Keratinocyte (primary cell): Measurements from ENCODE around the gene FKBP11. TPM values are rescaled to one million over a fixed set of nuclear protein-coding genes. Genes with fewer than 3 reads are reported as not detected.

ENCODE experiments used
- DNase-seq: peaks from one replicate; pipeline ENCODE4 v3.0.0-alpha.2; 2011; ENCODE audit warnings: low read depth, missing footprints, low spot score
- FAIRE-seq: peaks from 2 replicates; lab custom pipeline; 2011; peaks lifted over from hg19 to GRCh38; lab: Jason Lieb, UNC
- H2AFZ ChIP-seq: 2 replicates; pipeline ENCODE4 v1.6.0; 2012; ENCODE audit warnings: low read length, control low read depth, inconsistent platforms; ENCODE audit not compliant: control insufficient read depth
- H3K27ac ChIP-seq: 2 replicates; pipeline ENCODE4 v1.5.1; 2011; ENCODE audit warnings: low read length; ENCODE audit not compliant: control insufficient read depth, insufficient read depth
- H3K27me3 ChIP-seq: 3 replicates; pipeline ENCODE4 v1.6.0; 2011; ENCODE audit warnings: low read length; ENCODE audit not compliant: control insufficient read depth, insufficient read depth; ENCODE audit errors: extremely low read depth
- H3K36me3 ChIP-seq, 2 experiments: 2 replicates in 1 of 2; 3 replicates in 1 of 2; pipeline ENCODE4 v1.5.1; 2011; ENCODE audit warnings: low read length in 2 of 2, mild to moderate bottlenecking in 1 of 2; ENCODE audit not compliant: control insufficient read depth in 2 of 2, insufficient read depth in 2 of 2; ENCODE audit errors: extremely low read depth in 1 of 2
- H3K4me1 ChIP-seq: 3 replicates; pipeline ENCODE4 v1.5.1; 2011; ENCODE audit warnings: low read length; ENCODE audit not compliant: control insufficient read depth, insufficient read depth; ENCODE audit errors: extremely low read depth
- H3K4me2 ChIP-seq: 3 replicates; pipeline ENCODE4 v1.6.0; 2011; ENCODE audit warnings: low read depth, low read length; ENCODE audit not compliant: control insufficient read depth, insufficient read depth; ENCODE audit errors: extremely low read depth
- H3K4me3 ChIP-seq, 3 experiments: fragments of 200-600 bp in 1 of 3; sonication (generic) in 1 of 3; 2 replicates in 2 of 3; 3 replicates in 1 of 3; pipeline ENCODE4 v1.5.1; 2011 to 2016; ENCODE audit warnings: low read length in 3 of 3, mild to moderate bottlenecking in 3 of 3, control low read depth in 2 of 3, inconsistent platforms in 1 of 3, low read depth in 1 of 3, mixed read lengths in 1 of 3, mixed run types in 1 of 3, moderate library complexity in 1 of 3; ENCODE audit not compliant: control insufficient read depth in 2 of 3, insufficient read depth in 2 of 3; ENCODE audit errors: extremely low read depth in 1 of 3
- H3K79me2 ChIP-seq: 2 replicates; pipeline ENCODE4 v1.6.0; 2012; ENCODE audit warnings: low read length; ENCODE audit not compliant: control insufficient read depth, insufficient read depth
- H3K9ac ChIP-seq: 3 replicates; pipeline ENCODE4 v1.6.0; 2011; ENCODE audit warnings: low read length; ENCODE audit not compliant: control insufficient read depth, insufficient read depth; ENCODE audit errors: extremely low read depth
- H3K9me1 ChIP-seq: 3 replicates; pipeline ENCODE4 v1.6.0; 2011; ENCODE audit warnings: low read length; ENCODE audit not compliant: control insufficient read depth, insufficient read depth; ENCODE audit errors: extremely low read depth
- H3K9me3 ChIP-seq: 2 replicates; pipeline ENCODE4 v1.5.1; 2012; ENCODE audit warnings: low read depth, low read length; ENCODE audit not compliant: control insufficient read depth
- H4K20me1 ChIP-seq: 3 replicates; pipeline ENCODE4 v1.6.0; 2011; ENCODE audit warnings: low read length; ENCODE audit not compliant: control insufficient read depth, insufficient read depth; ENCODE audit errors: extremely low read depth
- CTCF ChIP-seq, 3 experiments: IDR thresholded peaks in 1 of 3; conservative IDR thresholded peaks in 1 of 3; optimal IDR thresholded peaks in 1 of 3; 2 replicates in 2 of 3; 3 replicates in 1 of 3; pipeline versions ENCODE3 to v1.5.1; 2011; ENCODE audit warnings: low read length in 3 of 3, mild to moderate bottlenecking in 3 of 3, moderate library complexity in 2 of 3, control low read depth in 1 of 3, inconsistent platforms in 1 of 3; ENCODE audit not compliant: insufficient read depth in 2 of 3; ENCODE audit errors: extremely low read depth in 1 of 3
- EZH2 ChIP-seq: IDR thresholded peaks from one replicate; pipeline ENCODE4 v1.6.1; 2012; ENCODE audit warnings: inconsistent platforms, mild to moderate bottlenecking, low read length, moderate library complexity
- dilution Hi-C: fragments of 300-500 bp; cut with MboI; formaldehyde crosslinking; loops from one replicate; pipeline ENCODE4 v1.7.0; 2020; ENCODE audit warnings: low sequenced_read_pairs; ENCODE audit not compliant: extremely low pct_ligation_motif_present
- polyA plus RNA-seq, 5 experiments: library from polyadenylated mRNA; depleted of rRNA in 3 of 5; stranded (reverse) in 3 of 5; stranded (forward) in 1 of 5; unstranded in 1 of 5; fragments of >200 nt; gene quantifications; 1 replicate in 1 of 5; 2 replicates in 3 of 5; 3 replicates in 1 of 5; pipeline versions ENCODE4 v1.2.1 to v1.2.3, GENCODE V29; 2011 to 2012; ENCODE audit warnings: missing spikeins in 2 of 5, low read depth in 1 of 5, low replicate concordance in 1 of 5

The FKBP11 gene
- polyA plus RNA-seq, 1 donor (not counting 4 experiments of a cell fraction or from before 2014, with no cell fraction given): 18.4 TPM

- TF ChIP-seq CTCF (optimal IDR thresholded peaks at IDR 0.05 in 1 of 3, IDR thresholded peaks at IDR 0.05 in 1 of 3, conservative IDR thresholded peaks at IDR 0.05 in 1 of 3; ENCODE audit: extremely low read depth in 1 of 3, insufficient read depth in 2 of 3, low read length in 3 of 3) (no peak), EZH2 (no peak)
- Histone ChIP-seq H3K9me1 (no peaks in the 10 kb centered on the region), H3K4me1 (peaks cover 7% of the 10 kb centered on the region), H3K4me3 (no peak overlapping the region), H3K79me2 (peaks cover 13% of the 10 kb centered on the region), H3K9me3 (no peaks in the 10 kb centered on the region), H3K27me3 (no peaks in the 10 kb centered on the region), H3K27ac (no peak overlapping the region), H3K9ac (no peak overlapping the region), H2AFZ (no peak overlapping the region), H3K36me3 (peaks cover 0 to under 1% of the 10 kb centered on the region in 2 experiments), H4K20me1 (peaks cover 4% of the 10 kb centered on the region), H3K4me2 (no peak overlapping the region)
- dilution Hi-C loops: no loop called here
- FAIRE-seq (no peak), DNase-seq (no peak)
Measured at GRCh38 chr12:48960834-48961233, 35.5 kb upstream of the FKBP11 start.

GRCh38 chr12:48958049-48958388 lies 32.7 kb upstream of the FKBP11 start:
- peak overlapping the region; percentile 88 for H3K4me2 ChIP-seq
- peaks cover 41% of the 10 kb centered on the region for H3K79me2 ChIP-seq
- peak overlapping the region; percentile 11 for H3K27ac ChIP-seq
- peak overlapping the region; percentile 82 to 95 (median 87) for H3K4me3 ChIP-seq
- peaks cover 8 to 21% of the 10 kb centered on the region in 2 experiments for H3K36me3 ChIP-seq
- H3K9me3 ChIP-seq: no peaks in the 10 kb centered on the region
- H3K9ac ChIP-seq: peak overlapping the region; percentile 87
- TF ChIP-seq CTCF (optimal IDR thresholded peaks at IDR 0.05 in 1 of 3, IDR thresholded peaks at IDR 0.05 in 1 of 3, conservative IDR thresholded peaks at IDR 0.05 in 1 of 3; ENCODE audit: extremely low read depth in 1 of 3, insufficient read depth in 2 of 3, low read length in 3 of 3) (no peak), EZH2 (no peak)
- H3K27me3 ChIP-seq: no peaks in the 10 kb centered on the region
- H2AFZ ChIP-seq: peak overlapping the region; percentile 94
- dilution Hi-C loops: no loop called here
- no peaks in the 10 kb centered on the region for H3K9me1 ChIP-seq
- FAIRE-seq (no peak), DNase-seq (no peak)
- H3K4me1 ChIP-seq: peaks cover 12% of the 10 kb centered on the region
- H4K20me1 ChIP-seq: peaks cover 9% of the 10 kb centered on the region
